Stromal cell of bone marrow (primary cell): Measurements from ENCODE around the gene HHEX.
"Not testable (repeated sequence)": the region's sequence is repeated elsewhere in the genome, so short reads cannot be mapped to it uniquely, and the experiment has no call there.

Source experiments
- DNase-seq: peaks from one replicate; pipeline ENCODE4 v3.0.0-alpha.2; 2012; ENCODE audit warnings: low read depth

The HHEX gene

GRCh38 chr10:92737484-92737883 lies 47.7 kb downstream of the HHEX start:
- no peak for DNase-seq

- DNase-seq = no peak
Measured at GRCh38 chr10:92740762-92741161, 51.0 kb downstream of the HHEX start.

DNA sequence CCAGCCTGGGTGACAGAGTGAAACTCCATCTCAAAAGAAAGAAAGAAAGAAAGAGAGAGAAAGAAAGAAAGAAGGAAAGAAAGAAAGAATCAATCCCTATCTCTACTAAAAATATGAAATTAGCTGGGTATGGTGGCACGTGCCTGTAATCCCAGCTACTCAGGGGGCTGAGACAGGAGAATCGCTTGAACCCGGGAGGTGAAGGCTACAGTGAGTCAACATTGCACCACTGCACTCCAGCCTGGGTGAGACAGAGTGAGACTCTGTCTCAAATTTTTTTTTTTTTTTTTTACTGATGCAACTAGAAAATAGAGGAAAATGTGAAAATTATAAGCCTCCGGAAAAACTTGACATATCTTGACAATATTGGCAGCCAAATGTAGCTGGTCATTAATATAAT lies 52.0 kb downstream of the HHEX start:
- not testable (repeated sequence) for DNase-seq

DNA sequence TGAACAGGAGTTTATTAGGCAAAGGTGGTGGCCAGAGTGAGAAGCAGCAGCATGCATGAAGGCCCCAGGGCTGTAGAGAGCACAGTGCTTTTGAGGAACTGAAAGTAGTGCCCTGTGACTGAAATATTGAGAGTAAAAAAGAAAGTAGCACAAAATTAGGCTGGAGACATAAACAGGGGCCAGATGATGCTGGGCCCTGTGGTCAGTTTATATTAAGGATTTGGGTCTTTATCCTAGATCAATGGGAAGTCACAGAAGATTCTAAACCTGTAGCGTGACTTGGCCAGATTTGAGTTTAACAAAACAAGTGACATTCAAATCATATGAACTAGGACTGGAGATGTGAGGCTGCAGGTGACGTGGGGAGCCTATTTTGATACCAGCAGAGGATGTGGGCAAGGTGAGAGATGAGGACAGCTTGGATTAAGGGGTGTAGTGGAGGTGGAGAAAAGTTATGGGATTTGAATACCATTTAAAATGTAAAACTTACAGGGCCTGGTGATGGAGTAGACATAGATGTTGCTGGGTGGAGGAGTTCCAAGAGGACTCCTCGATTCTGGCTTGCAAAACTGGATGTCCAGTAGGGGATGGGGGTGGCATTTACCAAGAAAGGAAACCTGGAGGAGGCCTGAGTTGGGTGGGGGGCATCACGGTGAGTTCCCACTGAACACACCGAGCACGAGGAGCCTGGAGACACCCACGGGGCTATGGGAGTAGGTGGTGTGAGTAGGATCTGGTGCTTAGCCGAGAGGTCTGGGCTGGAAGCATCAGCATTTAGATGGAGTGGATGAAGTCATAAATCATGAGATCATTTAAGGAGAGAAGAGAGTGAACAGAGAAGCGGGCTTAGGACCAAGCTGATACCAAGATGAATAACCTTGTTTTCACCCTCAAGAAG lies 52.8 kb downstream of the HHEX start:
- DNase-seq = no peak
